ENCODE results near the gene XYLT1.

XYLT1 gene

GRCh38 chr16:17381784-17382183 lies 89.0 kb downstream of the XYLT1 start:
- DNase-seq (ENCODE audit: low read depth, low spot score) = no peak
- H3K27ac ChIP-seq = no peak overlapping the region

- no peak for DNase-seq (ENCODE audit: low read depth, low spot score)
- H3K27ac ChIP-seq = no peak overlapping the region
These were observed 90.1 kb downstream of the XYLT1 start for GRCh38 chr16:17380613-17381012.

GRCh38 chr16:17379121-17379571 lies 91.6 kb downstream of the XYLT1 start:
- DNase-seq (ENCODE audit: low read depth, low spot score) = no peak
- H3K27ac ChIP-seq = no peak overlapping the region

- no peak overlapping the region for H3K27ac ChIP-seq
These were observed 93.1 kb downstream of the XYLT1 start for GRCh38 chr16:17377360-17378324.

GRCh38 chr16:17375461-17376304 lies 95.1 kb downstream of the XYLT1 start:
- H3K27ac ChIP-seq = no peak overlapping the region
- DNase-seq (ENCODE audit: low read depth, low spot score) = no peak

More at GRCh38 chr16:17377360-17378324, 93.1 kb downstream of the XYLT1 start:
- no peak for DNase-seq (ENCODE audit: low read depth, low spot score)

- DNase-seq (ENCODE audit: low read depth, low spot score) = no peak
- no peak overlapping the region for H3K27ac ChIP-seq
These were observed 96.0 kb downstream of the XYLT1 start for GRCh38 chr16:17374668-17375255.

GRCh38 chr16:17373533-17373932 lies 97.2 kb downstream of the XYLT1 start:
- no peak overlapping the region for H3K27ac ChIP-seq
- no peak for DNase-seq (ENCODE audit: low read depth, low spot score)

- no peak overlapping the region for H3K27ac ChIP-seq
- DNase-seq (ENCODE audit: low read depth, low spot score) = no peak
These were observed 98.4 kb downstream of the XYLT1 start for GRCh38 chr16:17372386-17372785.

GRCh38 chr16:17371299-17371698 lies 99.5 kb downstream of the XYLT1 start:
- DNase-seq (ENCODE audit: low read depth, low spot score) = no peak
- H3K27ac ChIP-seq = no peak overlapping the region

GRCh38 chr16:17370731-17371285 lies 100.0 kb downstream of the XYLT1 start:
- no peak overlapping the region for H3K27ac ChIP-seq
- no peak for DNase-seq (ENCODE audit: low read depth, low spot score)

- no peak overlapping the region for H3K27ac ChIP-seq
- DNase-seq (ENCODE audit: low read depth, low spot score) = no peak
These were observed 100.5 kb downstream of the XYLT1 start for GRCh38 chr16:17370223-17370707.

- no peak overlapping the region for H3K27ac ChIP-seq
- DNase-seq (ENCODE audit: low read depth, low spot score) = no peak
These were observed 101.1 kb downstream of the XYLT1 start for GRCh38 chr16:17369421-17370222.

- no peak for DNase-seq (ENCODE audit: low read depth, low spot score)
- no peak overlapping the region for H3K27ac ChIP-seq
These were observed 101.8 kb downstream of the XYLT1 start for GRCh38 chr16:17368951-17369350.

GRCh38 chr16:17368446-17368845 lies 102.3 kb downstream of the XYLT1 start:
- no peak for DNase-seq (ENCODE audit: low read depth, low spot score)
- no peak overlapping the region for H3K27ac ChIP-seq

- no peak overlapping the region for H3K27ac ChIP-seq
- no peak for DNase-seq (ENCODE audit: low read depth, low spot score)
These were observed 102.8 kb downstream of the XYLT1 start for GRCh38 chr16:17367923-17368322.

GRCh38 chr16:17367036-17367435 lies 103.7 kb downstream of the XYLT1 start:
- no peak overlapping the region for H3K27ac ChIP-seq
- no peak for DNase-seq (ENCODE audit: low read depth, low spot score)

GRCh38 chr16:17366299-17366961 lies 104.3 kb downstream of the XYLT1 start:
- no peak overlapping the region for H3K27ac ChIP-seq

GRCh38 chr16:17365591-17366298 lies 105.0 kb downstream of the XYLT1 start:
- DNase-seq (ENCODE audit: low read depth, low spot score) = no peak
- H3K27ac ChIP-seq = no peak overlapping the region

More at GRCh38 chr16:17366299-17366961, 104.3 kb downstream of the XYLT1 start:
- no peak for DNase-seq (ENCODE audit: low read depth, low spot score)
